Measurements from ENCODE around the gene PCMT1. TPM values are rescaled to one million over a fixed set of nuclear protein-coding genes. Genes with fewer than 3 reads are reported as not detected.

PCMT1 gene
- total RNA-seq (2014; rRNA removed; shearing (Covaris generic)): 119 and 127 TPM in 2 replicates

DNA sequence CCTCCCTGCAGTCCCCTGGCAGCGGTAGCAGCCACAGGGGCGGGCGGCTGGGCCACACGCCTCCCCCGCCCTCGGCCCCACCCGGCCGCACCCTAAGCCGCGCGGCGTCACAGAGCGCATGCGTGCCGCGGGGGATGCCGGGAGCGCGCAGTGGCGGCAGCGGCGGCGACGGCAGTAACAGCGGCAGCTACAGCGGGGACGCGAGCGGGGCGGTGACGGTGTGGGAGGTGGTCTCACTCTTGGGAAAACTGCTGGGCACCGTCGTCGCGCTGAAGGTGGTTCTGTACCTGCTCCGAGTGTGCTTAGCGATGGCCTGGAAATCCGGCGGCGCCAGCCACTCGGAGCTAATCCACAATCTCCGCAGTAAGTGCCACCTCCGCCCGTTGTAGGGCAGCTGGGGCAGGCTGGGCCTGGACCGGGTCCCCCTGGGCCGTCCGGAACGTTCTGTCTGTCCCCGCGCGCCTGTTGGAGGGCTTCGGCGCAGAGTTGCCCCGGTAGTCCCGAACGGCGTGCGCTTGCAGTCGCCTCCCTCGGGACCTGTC, at the start of gene PCMT1:
PCMT1 (plus strand) TSS at position 148 of the 542 bp plus-strand sequence; CDS start at position 309, 161 bp downstream.

DNA sequence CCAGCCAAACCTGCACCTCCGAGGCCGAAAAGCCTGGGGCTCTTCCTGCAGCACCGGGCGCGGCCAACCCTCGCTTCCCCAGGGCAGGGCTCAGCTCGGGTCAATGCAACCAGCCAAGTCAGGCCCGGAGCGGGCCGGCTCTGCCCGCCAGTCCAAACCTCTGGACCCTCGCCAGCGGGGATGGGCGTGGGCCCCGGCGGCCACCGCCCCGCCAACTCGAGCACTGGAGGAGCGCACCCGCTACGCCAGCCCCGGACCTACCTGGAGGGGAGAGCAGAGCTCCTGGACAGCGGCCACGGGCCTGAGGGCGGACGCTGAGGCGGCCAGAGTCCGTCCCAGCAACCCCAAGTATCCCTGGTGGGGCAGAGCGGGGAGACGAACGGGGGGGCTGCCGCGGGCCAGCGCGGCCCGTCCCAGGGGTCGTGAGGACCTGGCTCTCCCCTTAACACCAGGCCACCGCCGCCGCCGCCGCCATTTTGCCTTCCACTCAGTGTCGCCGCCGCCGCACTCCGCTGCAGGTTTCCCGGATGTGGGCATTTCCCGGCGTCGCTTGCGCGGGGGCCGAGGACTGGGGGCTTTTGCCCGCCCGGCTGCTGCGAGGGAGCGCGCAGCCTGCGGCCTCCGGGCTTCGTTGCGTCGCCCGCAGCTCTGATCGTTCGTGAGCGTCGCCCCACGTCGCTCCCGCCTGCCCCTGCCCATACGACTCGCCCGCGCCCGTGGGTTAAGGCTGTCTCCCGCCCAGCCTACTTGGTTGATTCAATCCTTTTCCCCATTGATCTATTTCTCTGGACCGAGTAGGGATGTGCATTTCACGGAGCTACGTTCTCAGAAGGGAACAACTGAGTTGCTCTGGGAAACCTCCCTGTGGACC, 31.7 kb upstream of the PCMT1 start, which contains the start of gene LATS1:
LATS1 (minus strand) TSS at position 514 of the 871 bp plus-strand sequence. CDS start 15,975 bp downstream, outside the sequence.

DNA sequence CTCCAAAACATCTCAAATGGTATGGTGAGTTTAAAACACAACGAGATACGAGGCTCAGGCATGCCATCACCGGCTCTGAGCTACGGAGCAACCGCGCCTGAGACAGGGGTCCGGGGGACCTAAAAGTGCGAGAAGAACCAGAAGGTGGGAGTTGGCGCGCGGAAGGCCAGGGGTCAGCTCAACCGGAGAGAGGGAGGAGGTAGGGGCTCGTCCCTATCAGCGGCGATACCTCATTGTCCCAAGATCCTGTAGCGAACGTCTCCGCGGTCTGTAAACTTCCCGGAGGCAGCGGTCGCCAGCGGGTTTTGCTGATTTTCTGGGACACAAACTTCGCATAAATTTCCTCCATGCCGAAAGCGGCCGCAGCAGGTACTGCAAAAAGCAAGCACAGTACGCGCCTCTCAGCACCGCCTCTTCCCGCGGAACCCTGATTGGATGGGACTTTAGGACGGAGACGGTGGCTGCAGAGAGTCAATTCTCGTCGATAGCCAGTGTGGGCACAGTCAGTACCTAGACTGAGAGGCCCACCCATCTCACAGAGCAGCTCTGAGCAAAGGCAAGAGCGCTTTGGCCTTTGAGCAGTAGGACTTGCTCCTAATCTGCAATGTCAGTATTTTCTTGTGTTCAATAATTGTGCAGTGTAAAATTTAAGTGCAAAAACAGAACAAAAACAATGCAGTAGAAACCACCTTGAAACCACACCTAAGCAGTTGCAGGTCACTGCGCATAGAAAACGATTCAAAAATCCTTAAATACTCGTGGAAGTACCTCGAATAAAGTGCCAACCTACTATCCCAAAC, 3.2 kb upstream of the PCMT1 start, which contains the start of gene NUP43:
NUP43 (minus strand) TSS at position 383 of the 800 bp plus-strand sequence; CDS start at position 349, 34 bp downstream.

Other genes with a start within 250 kb of the PCMT1 start
- 17.9 and 23.5 TPM in 2 replicates for gene PPIL4, start 203.7 kb upstream of the PCMT1 start, total RNA-seq (2014; rRNA removed; shearing (Covaris generic))
- 19.3 and 22.4 TPM in 2 replicates for gene GINM1, start 183.4 kb upstream of the PCMT1 start, total RNA-seq (2014; rRNA removed; shearing (Covaris generic))
- 16.4 and 21.9 TPM in 2 replicates for gene KATNA1, start 101.0 kb upstream of the PCMT1 start, total RNA-seq (2014; rRNA removed; shearing (Covaris generic))
- gene LATS1, start 31.6 kb upstream of the PCMT1 start, total RNA-seq (2014; rRNA removed; shearing (Covaris generic)): 10.5 and 11.6 TPM in 2 replicates
- 18.5 and 22.0 TPM in 2 replicates for gene NUP43, start 3.2 kb upstream of the PCMT1 start, total RNA-seq (2014; rRNA removed; shearing (Covaris generic))
- gene LRP11, start 114.6 kb downstream of the PCMT1 start, total RNA-seq (2014; rRNA removed; shearing (Covaris generic)): 14.5 and 24.6 TPM in 2 replicates
- 1.1 and 1.3 TPM in 2 replicates for gene RAET1E, start 148.4 kb downstream of the PCMT1 start, total RNA-seq (2014; rRNA removed; shearing (Covaris generic))
- 0.34 and 0.49 TPM in 2 replicates for gene RAET1G, start 173.4 kb downstream of the PCMT1 start, total RNA-seq (2014; rRNA removed; shearing (Covaris generic))
- 5.6 and 6.5 TPM in 2 replicates for gene ULBP2, start 192.3 kb downstream of the PCMT1 start, total RNA-seq (2014; rRNA removed; shearing (Covaris generic))
- gene ULBP1, start 214.2 kb downstream of the PCMT1 start, total RNA-seq (2014; rRNA removed; shearing (Covaris generic)): not detected in 2 replicates

All from A375 (cell line).